Caco-2 (cell line): ENCODE results near the gene ACTG1. TPM values are rescaled to one million over a fixed set of nuclear protein-coding genes. Genes with fewer than 3 reads are reported as not detected.

ENCODE experiments used
- BruUV-seq: library from RNA; stranded (reverse); fragments of 400-500 nt; replicated peaks from 2 replicates; lab custom pipeline; 2021; lab: Mats Ljungman, UMichigan
- CTCF ChIA-PET: fragments of 300-600 bp; sonication (Branson Sonifier 250); formaldehyde crosslinking; loops from one replicate; lab custom pipeline; 2022; ENCODE audit warnings: antibody characterized with exemption; lab: Charles Lee
- POLR2A ChIA-PET: fragments of 300-600 bp; sonication (Branson Sonifier 250); formaldehyde crosslinking; loops from one replicate; lab custom pipeline; 2022; ENCODE audit warnings: antibody characterized with exemption; lab: Charles Lee
- DNase-seq, 2 experiments: peaks; one replicate each; pipeline versions ENCODE4 v3.0.0 to v3.0.0-alpha.2; 2020 to 2022
- H3K27me3 ChIP-seq: replicated peaks from 2 replicates; pipeline ENCODE4 v1.6.0; 2011; ENCODE audit warnings: low read length; ENCODE audit not compliant: control insufficient read depth, insufficient read depth
- H3K36me3 ChIP-seq: 2 replicates; pipeline ENCODE4 v1.5.1; 2011; ENCODE audit warnings: low read length; ENCODE audit not compliant: control insufficient read depth, insufficient read depth
- H3K4me1 ChIP-seq: fragments of 250-450 bp; sonication (Bioruptor Pico); 2 replicates; pipeline ENCODE4 v1.5.1; 2020; ENCODE audit warnings: mild to moderate bottlenecking
- H3K4me3 ChIP-seq: 2 replicates; pipeline ENCODE4 v1.5.1; 2011; ENCODE audit warnings: low read depth, mild to moderate bottlenecking, control low read depth, low read length
- H3K9me3 ChIP-seq: fragments of 250-450 bp; sonication (Bioruptor Pico); 2 replicates; pipeline ENCODE4 v1.5.1; 2020; ENCODE audit warnings: mild to moderate bottlenecking, moderate library complexity
- H3K27ac Mint-ChIP-seq: one replicate; pipeline ENCODE4 v1.8.0; 2022; ENCODE audit warnings: mixed read lengths; ENCODE audit not compliant: unreplicated experiment
- H3K27me3 Mint-ChIP-seq: one replicate; pipeline ENCODE4 v1.8.0; 2022; ENCODE audit warnings: mixed read lengths; ENCODE audit not compliant: insufficient read depth, unreplicated experiment
- H3K36me3 Mint-ChIP-seq: one replicate; pipeline ENCODE4 v1.8.0; 2022; ENCODE audit warnings: mild to moderate bottlenecking, mixed read lengths; ENCODE audit not compliant: insufficient read depth, unreplicated experiment
- H3K4me1 Mint-ChIP-seq: one replicate; pipeline ENCODE4 v1.8.0; 2022; ENCODE audit warnings: low read depth, mixed read lengths; ENCODE audit not compliant: unreplicated experiment
- H3K4me3 Mint-ChIP-seq: one replicate; pipeline ENCODE4 v1.8.0; 2022; ENCODE audit warnings: mild to moderate bottlenecking, moderate library complexity, mixed read lengths; ENCODE audit not compliant: unreplicated experiment
- H3K9me3 Mint-ChIP-seq: one replicate; pipeline ENCODE4 v1.8.0; 2022; ENCODE audit warnings: mixed read lengths; ENCODE audit not compliant: unreplicated experiment
- CTCF ChIP-seq, 2 experiments: fragments of 200-600 bp in 1 of 2; IDR thresholded peaks; 1 replicate in 1 of 2; 2 replicates in 1 of 2; pipeline versions ENCODE4 v1.5.1 to v1.8.0; 2011 to 2022; ENCODE audit warnings: antibody characterized with exemption in 1 of 2, control low read depth in 1 of 2, inconsistent platforms in 1 of 2, low read depth in 1 of 2, low read length in 1 of 2, mild to moderate bottlenecking in 1 of 2, moderate library complexity in 1 of 2; ENCODE audit not compliant: insufficient read depth in 1 of 2, severe bottlenecking in 1 of 2, unreplicated experiment in 1 of 2
- intact Hi-C: fragments of 100-400 bp; cut with micrococcal nuclease; formaldehyde crosslinking; loops from one replicate; pipeline ENCODE4 v1.10.0; 2022; ENCODE audit not compliant: unreplicated experiment
- total RNA-seq: library from RNA; stranded (reverse); gene quantifications from 2 replicates; pipeline ENCODE4 v1.2.3, GENCODE V29; 2022

ACTG1 gene
- total RNA-seq, 1 experiment from 2014 or later: 1,436 TPM

DNA sequence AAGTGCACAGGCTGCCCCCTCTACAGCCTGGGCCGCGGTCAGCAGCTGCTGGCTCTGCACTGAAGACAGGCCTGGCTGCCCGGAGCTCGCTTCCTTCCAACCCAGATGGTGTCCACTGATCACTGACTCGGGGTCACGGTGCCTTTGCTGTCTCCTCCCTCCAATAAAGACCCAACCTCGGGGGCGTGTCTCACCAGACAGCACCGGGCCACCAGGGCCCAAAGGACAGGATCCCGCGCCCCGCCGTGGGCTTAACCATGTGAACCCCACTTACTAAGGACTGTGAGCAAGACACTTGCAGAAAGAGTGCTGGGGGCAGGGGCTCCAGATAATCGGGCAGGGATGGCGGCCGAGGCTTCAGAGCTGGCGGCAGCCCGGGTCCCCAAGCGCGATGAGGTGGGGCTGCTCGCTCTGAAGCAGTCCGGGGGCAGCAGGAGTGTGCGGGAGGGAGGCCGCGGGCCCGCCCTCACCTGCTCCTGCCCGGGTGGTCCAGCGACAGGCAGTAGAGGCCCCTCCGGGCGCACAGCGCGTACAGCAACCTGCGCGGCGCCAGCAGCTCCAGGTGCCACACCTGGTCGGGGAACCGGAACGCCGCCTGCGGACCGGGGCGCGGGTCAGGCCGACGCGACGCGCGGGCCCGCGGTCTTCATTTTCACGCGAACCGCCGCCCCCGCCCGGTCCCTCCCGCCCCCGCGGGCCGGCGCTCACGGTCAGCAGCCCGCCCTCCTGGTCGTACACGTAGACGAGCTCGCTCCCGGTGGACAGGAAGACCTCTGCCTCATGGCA lies 39.1 kb upstream of the ACTG1 start:
- DNase-seq: peak; percentile 42 to 63
- H3K27ac Mint-ChIP-seq: peak overlapping the region; percentile 78
- H3K27me3 Mint-ChIP-seq: no peaks in the 10 kb centered on the region
- peaks cover 2% of the 10 kb centered on the region; the same call in 1 of the 2 replicates for H3K36me3 ChIP-seq
- H3K4me3 Mint-ChIP-seq: peak overlapping the region; percentile 90
- H3K4me1 Mint-ChIP-seq: peaks cover 6% of the 10 kb centered on the region
- H3K4me3 ChIP-seq: peak overlapping the region; percentile 97
- peaks cover 12% of the 10 kb centered on the region for H3K4me1 ChIP-seq
- no peaks in the 10 kb centered on the region for H3K27me3 ChIP-seq
- POLR2A ChIA-PET: interaction anchor here (0.6 to 1.1 kb wide), 5 partner anchors 9 to 256 kb away, joined by 4 to 8 read pairs (median 5); partner anchors contain the start of gene SLC38A10
- CTCF ChIA-PET: no interaction called here
- peaks cover 82% of the 10 kb centered on the region for H3K36me3 Mint-ChIP-seq
- no TSS peak for BruUV-seq
- H3K9me3 Mint-ChIP-seq: no peaks in the 10 kb centered on the region
- H3K9me3 ChIP-seq: no peaks in the 10 kb centered on the region
- TF ChIP-seq CTCF (IDR thresholded peaks at IDR 0.05; ENCODE audit: insufficient read depth in 1 of 2, low read depth in 1 of 2, low read length in 1 of 2, severe bottlenecking in 1 of 2, unreplicated experiment in 1 of 2): no peak
- intact Hi-C loops: no loop called here

DNA sequence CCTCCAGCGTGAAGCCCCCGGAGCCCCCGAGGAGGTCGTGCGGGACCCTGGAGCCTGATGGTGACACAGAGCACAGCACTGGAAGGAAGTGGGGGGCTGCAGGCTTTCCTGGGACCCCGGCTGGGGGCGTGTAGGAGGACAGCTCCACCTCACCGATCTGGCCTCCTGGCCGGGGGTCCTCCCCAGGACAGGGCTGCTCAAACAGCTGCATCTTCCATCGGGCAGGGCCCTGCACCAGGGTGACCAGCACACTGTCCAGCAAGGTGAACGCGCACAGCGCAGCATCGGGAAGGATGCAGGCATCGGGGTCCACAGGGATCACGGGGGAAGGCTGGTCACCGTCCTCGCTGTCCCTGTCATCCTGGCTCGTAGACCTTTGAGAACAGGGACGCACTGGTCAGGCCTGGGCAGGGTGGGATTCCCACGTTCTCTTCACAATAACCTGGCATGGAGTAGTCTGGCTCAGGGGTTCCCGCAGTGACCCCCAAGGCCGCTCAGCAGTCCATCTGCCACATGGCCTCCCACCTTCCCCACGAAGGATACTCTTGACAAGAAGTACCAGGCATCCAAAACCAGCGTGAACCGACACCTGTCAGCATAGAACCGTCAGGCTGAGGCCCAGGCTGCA lies 38.3 kb upstream of the ACTG1 start:
- no peak for TF ChIP-seq CTCF (IDR thresholded peaks at IDR 0.05; ENCODE audit: insufficient read depth in 1 of 2, low read depth in 1 of 2, low read length in 1 of 2, severe bottlenecking in 1 of 2, unreplicated experiment in 1 of 2)
- CTCF ChIA-PET: no interaction called here
- intact Hi-C loops: no loop called here
- H3K4me3 Mint-ChIP-seq: peak overlapping the region; percentile 90
- BruUV-seq: TSS peak; percentile 15
- POLR2A ChIA-PET: no interaction called here
- Histone ChIP-seq H3K9me3 (no peaks in the 10 kb centered on the region), H3K36me3 (peaks cover 3% of the 10 kb centered on the region; the same call in 1 of the 2 replicates), H3K27me3 (no peaks in the 10 kb centered on the region), H3K4me3 (peak overlapping the region; percentile 97), H3K4me1 (peaks cover 5% of the 10 kb centered on the region)
- no peak for DNase-seq
- H3K27me3 Mint-ChIP-seq: no peaks in the 10 kb centered on the region
- H3K4me1 Mint-ChIP-seq: peaks cover 6% of the 10 kb centered on the region
- H3K36me3 Mint-ChIP-seq: peaks cover 82% of the 10 kb centered on the region
- no peaks in the 10 kb centered on the region for H3K9me3 Mint-ChIP-seq
- peak overlapping the region; percentile 78 for H3K27ac Mint-ChIP-seq

DNA sequence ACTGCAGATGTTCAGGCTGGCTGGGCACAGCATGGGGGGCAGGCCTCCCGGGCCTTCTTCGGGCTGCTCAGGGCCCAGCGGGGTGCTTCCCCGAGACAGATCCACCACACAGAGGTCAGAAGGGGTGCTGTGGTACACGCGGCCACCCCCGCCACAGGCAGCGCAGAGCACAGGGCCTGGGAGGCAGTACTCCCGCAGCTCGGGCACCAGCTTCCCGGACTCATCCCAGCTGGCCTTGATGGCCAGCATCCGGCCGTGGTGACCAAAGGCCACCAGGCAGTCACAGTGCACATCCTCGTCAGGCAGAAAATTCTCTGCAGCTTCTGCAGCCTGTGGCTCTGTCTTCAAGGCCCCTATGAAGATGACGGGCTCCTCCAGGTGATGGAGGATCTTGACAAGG lies 37.7 kb upstream of the ACTG1 start:
- H3K4me1 Mint-ChIP-seq: peaks cover 6% of the 10 kb centered on the region

More for the DNA sequence above, 37.7 kb upstream of the ACTG1 start:
- Histone ChIP-seq H3K36me3 (peaks cover 3% of the 10 kb centered on the region), H3K27me3 (no peaks in the 10 kb centered on the region), H3K9me3 (no peaks in the 10 kb centered on the region), H3K4me1 (no peaks in the 10 kb centered on the region), H3K4me3 (no peak overlapping the region)
- ChIA-PET CTCF (no interaction called here), POLR2A (no interaction called here)
- Mint-ChIP-seq H3K27me3 (no peaks in the 10 kb centered on the region), H3K9me3 (no peaks in the 10 kb centered on the region), H3K36me3 (peaks cover 78% of the 10 kb centered on the region), H3K27ac (no peak overlapping the region), H3K4me3 (peak overlapping the region; percentile 90)
- no peak for TF ChIP-seq CTCF (IDR thresholded peaks at IDR 0.05; ENCODE audit: insufficient read depth in 1 of 2, low read depth in 1 of 2, low read length in 1 of 2, severe bottlenecking in 1 of 2, unreplicated experiment in 1 of 2)
- no peak for DNase-seq
- intact Hi-C loops: no loop called here
- no TSS peak for BruUV-seq
